H1 (cell line): ENCODE results near the gene CACNA1D. TPM values are rescaled to one million over a fixed set of nuclear protein-coding genes. Genes with fewer than 3 reads are reported as not detected.
A peak's percentile ranks its signal among the peaks of the same experiment; 100 is the strongest.

Experiments
- CTCF ChIA-PET: fragments of 300-600 bp; sonication (Branson Sonifier 250); formaldehyde crosslinking; loops from one replicate; lab custom pipeline; 2021; ENCODE audit not compliant: partially characterized antibody; lab: Charles Lee
- POLR2A ChIA-PET: fragments of 300-600 bp; sonication (Branson Sonifier 250); formaldehyde crosslinking; loops from one replicate; lab custom pipeline; 2021; ENCODE audit warnings: inconsistent platforms; ENCODE audit not compliant: partially characterized antibody; lab: Charles Lee
- DNase-seq, 2 experiments: peaks; one replicate each; pipeline versions ENCODE4 v3.0.0 to v3.0.0-alpha.2; 2010 to 2022; ENCODE audit warnings: low spot score in 2 of 2, low read depth in 1 of 2, mixed read lengths in 1 of 2
- FAIRE-seq: peaks from 2 replicates; lab custom pipeline; 2011; peaks lifted over from hg19 to GRCh38; lab: Jason Lieb, UNC
- H2AFZ ChIP-seq: 2 replicates; pipeline ENCODE4 v1.8.1; 2012; ENCODE audit warnings: low read length, inconsistent platforms
- H2AK5ac ChIP-seq: 2 replicates; pipeline ENCODE4 v1.6.1; 2013; ENCODE audit warnings: low read depth, low read length
- H2BK120ac ChIP-seq: replicated peaks from 2 replicates; pipeline ENCODE3; 2013; ENCODE audit warnings: low read depth, low read length, inconsistent platforms
- H2BK12ac ChIP-seq: 2 replicates; pipeline ENCODE4 v1.6.1; 2013; ENCODE audit warnings: low read depth, low read length
- H2BK15ac ChIP-seq: 2 replicates; pipeline ENCODE4 v1.6.1; 2013; ENCODE audit warnings: low read length
- H2BK20ac ChIP-seq: 2 replicates; pipeline ENCODE4 v1.6.1; 2013; ENCODE audit warnings: low read length
- H2BK5ac ChIP-seq: 2 replicates; pipeline ENCODE4 v1.6.1; 2013; ENCODE audit warnings: low read depth, low read length
- H3K14ac ChIP-seq: 2 replicates; pipeline ENCODE4 v1.6.1; 2013; ENCODE audit warnings: inconsistent platforms; ENCODE audit not compliant: insufficient read length
- H3K18ac ChIP-seq: 2 replicates; pipeline ENCODE4 v1.6.1; 2013; ENCODE audit warnings: low read length; ENCODE audit errors: extremely low read depth
- H3K23ac ChIP-seq: 2 replicates; pipeline ENCODE4 v1.6.1; 2013; ENCODE audit warnings: inconsistent platforms; ENCODE audit not compliant: insufficient read length
- H3K23me2 ChIP-seq: 2 replicates; pipeline ENCODE4 v1.6.1; 2013; ENCODE audit warnings: low read depth, low read length
- H3K27ac ChIP-seq: 2 replicates; pipeline ENCODE4 v1.6.1; 2011; ENCODE audit warnings: low read depth, low read length, inconsistent platforms
- H3K27me3 ChIP-seq, 4 experiments: replicated peaks in 1 of 4; 1 replicate in 1 of 4; 2 replicates in 3 of 4; pipeline versions ENCODE4 v1.6.1 to v1.8.1; 2011 to 2013; ENCODE audit warnings: low read length in 3 of 4, mild to moderate bottlenecking in 3 of 4, inconsistent platforms in 2 of 4, mixed read lengths in 2 of 4, moderate library complexity in 1 of 4; ENCODE audit not compliant: control insufficient read depth in 3 of 4, insufficient read depth in 3 of 4; ENCODE audit errors: extremely low read depth in 1 of 4
- H3K36me3 ChIP-seq, 4 experiments: 2 replicates each; pipeline versions ENCODE4 v1.6.1 to v1.8.1; 2011 to 2013; ENCODE audit warnings: mild to moderate bottlenecking in 4 of 4, low read length in 3 of 4, moderate library complexity in 2 of 4, control low read depth in 1 of 4, inconsistent platforms in 1 of 4; ENCODE audit not compliant: insufficient read depth in 4 of 4, control insufficient read depth in 2 of 4
- H3K4ac ChIP-seq: replicated peaks from 2 replicates; pipeline ENCODE3; 2013; ENCODE audit warnings: low read length, low read depth, mixed read lengths, inconsistent platforms; ENCODE audit not compliant: insufficient read length
- H3K4me1 ChIP-seq, 4 experiments: replicated peaks in 1 of 4; 1 replicate in 1 of 4; 2 replicates in 3 of 4; pipeline versions ENCODE4 v1.6.1 to v1.8.1; 2011 to 2013; ENCODE audit warnings: low read length in 3 of 4, inconsistent platforms in 2 of 4, mixed read lengths in 1 of 4; ENCODE audit not compliant: insufficient read depth in 4 of 4, control insufficient read depth in 3 of 4
- H3K4me2 ChIP-seq, 2 experiments: 2 replicates each; pipeline versions ENCODE4 v1.6.1 to v1.8.1; 2011 to 2013; ENCODE audit warnings: low read depth in 2 of 2, low read length in 2 of 2, control low read depth in 1 of 2, inconsistent platforms in 1 of 2, mild to moderate bottlenecking in 1 of 2; ENCODE audit not compliant: insufficient read depth in 1 of 2
- H3K4me3 ChIP-seq, 4 experiments: fragments of 200-600, 300-600 bp in 1 of 4; sonication (generic), shearing (Covaris generic), sonication (Bioruptor Twin) in 1 of 4; 2 replicates each; pipeline versions ENCODE4 v1.5.1 to v1.8.1; 2011 to 2016; ENCODE audit warnings: low read length in 4 of 4, low read depth in 3 of 4, control low read depth in 2 of 4, inconsistent platforms in 2 of 4, mild to moderate bottlenecking in 2 of 4, mixed read lengths in 1 of 4, moderate library complexity in 1 of 4; ENCODE audit not compliant: insufficient read depth in 2 of 4; ENCODE audit errors: extremely low read depth in 1 of 4
- H3K56ac ChIP-seq: replicated peaks from 2 replicates; pipeline ENCODE3; 2013; ENCODE audit warnings: low read depth, mild to moderate bottlenecking, mixed read lengths, low read length, inconsistent platforms; ENCODE audit not compliant: insufficient read length
- H3K79me1 ChIP-seq: 2 replicates; pipeline ENCODE4 v1.6.1; 2013; ENCODE audit warnings: low read depth, low read length, control low read depth
- H3K79me2 ChIP-seq, 2 experiments: 2 replicates each; pipeline versions ENCODE4 v1.6.1 to v1.8.1; 2012 to 2013; ENCODE audit warnings: low read length in 2 of 2, mild to moderate bottlenecking in 2 of 2, inconsistent platforms in 1 of 2; ENCODE audit not compliant: insufficient read depth in 2 of 2, control insufficient read depth in 1 of 2
- H3K9ac ChIP-seq, 4 experiments: replicated peaks in 1 of 4; 1 replicate in 1 of 4; 2 replicates in 3 of 4; pipeline versions ENCODE4 v1.6.1 to v1.8.1; 2011 to 2013; ENCODE audit warnings: low read depth in 3 of 4, low read length in 3 of 4, control low read depth in 2 of 4, mild to moderate bottlenecking in 2 of 4, moderate library complexity in 2 of 4, inconsistent platforms in 1 of 4; ENCODE audit errors: extremely low read depth in 1 of 4
- H3K9me3 ChIP-seq, 2 experiments: 2 replicates each; pipeline versions ENCODE4 v1.6.1 to v1.8.1; 2012 to 2013; ENCODE audit warnings: mild to moderate bottlenecking in 2 of 2, moderate library complexity in 2 of 2, control low read depth in 1 of 2, inconsistent platforms in 1 of 2, low read depth in 1 of 2, low read length in 1 of 2, mixed read lengths in 1 of 2; ENCODE audit not compliant: insufficient read depth in 2 of 2
- H4K20me1 ChIP-seq, 2 experiments: replicated peaks in 1 of 2; 2 replicates each; pipeline versions ENCODE3 to v1.8.1; 2011 to 2013; ENCODE audit warnings: inconsistent platforms in 2 of 2, low read length in 2 of 2, mild to moderate bottlenecking in 1 of 2; ENCODE audit not compliant: insufficient read depth in 2 of 2, control insufficient read depth in 1 of 2
- H4K5ac ChIP-seq: 2 replicates; pipeline ENCODE4 v1.6.1; 2013; ENCODE audit warnings: low read length, low read depth, mixed read lengths, inconsistent platforms; ENCODE audit not compliant: insufficient read length
- H4K8ac ChIP-seq: 2 replicates; pipeline ENCODE4 v1.8.0; 2013; ENCODE audit warnings: mild to moderate bottlenecking, moderate library complexity, low read length, inconsistent platforms; ENCODE audit not compliant: insufficient read depth; ENCODE audit errors: extremely low read depth
- H4K91ac ChIP-seq: replicated peaks from 2 replicates; pipeline ENCODE3; 2013; ENCODE audit warnings: low read length, mixed read lengths, inconsistent platforms; ENCODE audit not compliant: insufficient read length
- JUND ChIP-seq: IDR thresholded peaks from 2 replicates; pipeline ENCODE4 v1.6.1; 2011; ENCODE audit warnings: mild to moderate bottlenecking, improper control_type of control experiment, low read length
- KDM1A ChIP-seq: fragments of 200-600, 300-600 bp; sonication (generic); IDR thresholded peaks from 2 replicates; pipeline ENCODE4 v1.7.1; 2016; ENCODE audit warnings: mild to moderate bottlenecking, low read length, borderline replicate concordance
- RBBP5 ChIP-seq: IDR thresholded peaks from 2 replicates; pipeline ENCODE4 v1.7.1; 2012; ENCODE audit warnings: low read depth, mild to moderate bottlenecking, inconsistent platforms, low read length, moderate library complexity, borderline replicate concordance
- TAF7 ChIP-seq: optimal IDR thresholded peaks from 2 replicates; pipeline ENCODE3; 2011; ENCODE audit warnings: low read depth, mild to moderate bottlenecking, inconsistent platforms, low read length, moderate library complexity, borderline replicate concordance
- ZNF274 ChIP-seq: IDR thresholded peaks from 2 replicates; pipeline ENCODE4 v1.7.0; 2012; ENCODE audit warnings: low read length, borderline replicate concordance; ENCODE audit errors: extremely low read depth
- WGBS, 2 experiments: shearing (Covaris generic) in 1 of 2; methylation state at CpG; one replicate each; pipeline versions ENCODE4 v1.1.6 to v1.1.7; 2013 to 2015; ENCODE audit warnings: low lambda C conversion rate in 2 of 2, mixed read lengths in 2 of 2, inconsistent platforms in 1 of 2, low coverage in 1 of 2, missing lambda C conversion rate in 1 of 2; ENCODE audit not compliant: insufficient replicate concordance in 2 of 2, insufficient coverage in 1 of 2, insufficient read length in 1 of 2; ENCODE audit errors: extremely low coverage in 1 of 2, missing lambda C conversion rate in 1 of 2; 5-methylcytosine and 5-hydroxymethylcytosine counted together
- polyA plus RNA-seq, 7 experiments: library from polyadenylated mRNA; depleted of rRNA in 3 of 7; stranded (reverse) in 5 of 7; unstranded in 2 of 7; fragments of >200 nt in 5 of 7; fragments of 200-250 nt in 2 of 7; gene quantifications; 1 replicate in 5 of 7; 2 replicates in 1 of 7; 4 replicates in 1 of 7; pipeline versions ENCODE4 v1.2.1 to v1.2.3, GENCODE V29; 2011 to 2013; ENCODE audit warnings: missing spikeins in 2 of 7, mixed read lengths in 2 of 7
- total RNA-seq: library from RNA; stranded (reverse); fragmentation: NEBNext Ultra II Directional; extraction: Animal tissue kit (Norgen Biotek cat#: 25700); gene quantifications from 2 replicates; pipeline ENCODE4 v1.2.1, GENCODE V29; 2021
- TF ChIP-seq, protein P1 (sequence below), 3 experiments: IDR thresholded peaks; 1 replicate in 2 of 3; 2 replicates in 1 of 3; pipeline versions ENCODE4 v1.5.1 to v1.6.1; 2011; ENCODE audit warnings: low read length in 3 of 3, mild to moderate bottlenecking in 3 of 3, inconsistent platforms in 2 of 3, low read depth in 1 of 3, moderate library complexity in 1 of 3; ENCODE audit not compliant: insufficient read depth in 1 of 3; ENCODE audit errors: control extremely low read depth in 1 of 3
- TF ChIP-seq, protein P2 (sequence below): IDR thresholded peaks from 2 replicates; pipeline ENCODE4 v1.6.1; 2011; ENCODE audit warnings: low read depth, mild to moderate bottlenecking, low read length; ENCODE audit not compliant: insufficient read depth
- TF ChIP-seq, protein P3 (sequence below): IDR thresholded peaks from 2 replicates; pipeline ENCODE4 v1.6.1; 2012; ENCODE audit warnings: low read length, inconsistent platforms

Gene CACNA1D
- total and polyA plus RNA-seq, 2 of the 8 experiments (the other 6 are each of a cell fraction or from before 2014, with no cell fraction given): 2.0 to 2.9 TPM

DNA sequence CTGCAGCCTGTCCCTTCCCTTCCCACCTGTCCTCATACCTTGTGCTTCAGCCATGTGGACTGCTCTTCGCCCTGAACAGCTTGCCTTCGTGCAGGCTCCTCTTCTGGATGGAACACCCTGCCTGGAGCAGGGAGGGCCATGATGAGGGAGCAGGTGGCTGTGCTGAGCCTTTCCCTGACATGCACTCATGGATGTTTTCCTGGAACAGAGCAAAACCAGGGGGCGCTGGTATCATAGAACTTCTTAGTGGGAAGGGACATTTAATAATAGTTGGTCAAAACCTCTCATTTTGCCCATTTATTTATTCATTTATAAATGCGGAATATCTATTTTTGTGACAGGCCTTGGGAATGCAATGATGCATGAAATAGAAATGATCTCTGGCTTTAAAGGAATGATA is 149.3 kb downstream of the CACNA1D start:
- peaks cover 0 to 2% (median 0%) of the 10 kb centered on the region in 4 experiments; a peak in 1 of 8 replicates for H3K36me3 ChIP-seq
- H3K18ac ChIP-seq: no peak overlapping the region
- H4K8ac ChIP-seq: peak overlapping the region; percentile 20; the same call in 1 of the 2 replicates
- ChIA-PET POLR2A (no interaction called here), CTCF (interaction anchor here (0.6 to 4.2 kb wide), 13 partner anchors 10 to 316 kb away, joined by 3 to 23 read pairs (median 3); no protein-coding TSS in a partner anchor)
- H3K23ac ChIP-seq: no peak overlapping the region
- H3K4ac ChIP-seq: no peak overlapping the region
- H4K20me1 ChIP-seq: no peaks in the 10 kb centered on the region
- no peak overlapping the region for H3K27ac ChIP-seq
- H3K9ac ChIP-seq: no peak overlapping the region
- H3K79me1 ChIP-seq: no peaks in the 10 kb centered on the region
- no peak overlapping the region for H2BK120ac ChIP-seq
- H3K14ac ChIP-seq: no peak overlapping the region
- no peaks in the 10 kb centered on the region; a peak in 2 of 7 replicates for H3K27me3 ChIP-seq
- no peak overlapping the region for H2BK20ac ChIP-seq
- H4K91ac ChIP-seq: no peak overlapping the region
- no peak overlapping the region for H3K4me3 ChIP-seq
- DNase-seq: no peak
- no peak overlapping the region for H2BK12ac ChIP-seq
- H3K79me2 ChIP-seq: no peaks in the 10 kb centered on the region
- no peak overlapping the region for H2AK5ac ChIP-seq
- no peak overlapping the region for H3K56ac ChIP-seq
- no peak for FAIRE-seq
- H2BK5ac ChIP-seq: no peak overlapping the region
- no peak overlapping the region for H2BK15ac ChIP-seq
- 70% methylated on average over 4 of the region's 4 CpGs; no CpG with 5 or more reads in 1 of the 2 experiments for WGBS, 2 experiments
- no peaks in the 10 kb centered on the region for H3K23me2 ChIP-seq
- H3K4me1 ChIP-seq: 0 out of 7 replicates have a peak, but pooled peaks cover 0 to 2% (median 0%) of the 10 kb centered on the region in 4 experiments
- H2AFZ ChIP-seq: no peak overlapping the region
- no peaks in the 10 kb centered on the region for H3K9me3 ChIP-seq
- no peak overlapping the region for H3K4me2 ChIP-seq
- H4K5ac ChIP-seq: no peak overlapping the region
- TF ChIP-seq TAF7: no peak
- no peak for TF ChIP-seq RBBP5
- no peak for TF ChIP-seq ZNF274
- no peak for TF ChIP-seq JUND
- no peak for TF ChIP-seq KDM1A
- TF ChIP-seq, protein P1, sequence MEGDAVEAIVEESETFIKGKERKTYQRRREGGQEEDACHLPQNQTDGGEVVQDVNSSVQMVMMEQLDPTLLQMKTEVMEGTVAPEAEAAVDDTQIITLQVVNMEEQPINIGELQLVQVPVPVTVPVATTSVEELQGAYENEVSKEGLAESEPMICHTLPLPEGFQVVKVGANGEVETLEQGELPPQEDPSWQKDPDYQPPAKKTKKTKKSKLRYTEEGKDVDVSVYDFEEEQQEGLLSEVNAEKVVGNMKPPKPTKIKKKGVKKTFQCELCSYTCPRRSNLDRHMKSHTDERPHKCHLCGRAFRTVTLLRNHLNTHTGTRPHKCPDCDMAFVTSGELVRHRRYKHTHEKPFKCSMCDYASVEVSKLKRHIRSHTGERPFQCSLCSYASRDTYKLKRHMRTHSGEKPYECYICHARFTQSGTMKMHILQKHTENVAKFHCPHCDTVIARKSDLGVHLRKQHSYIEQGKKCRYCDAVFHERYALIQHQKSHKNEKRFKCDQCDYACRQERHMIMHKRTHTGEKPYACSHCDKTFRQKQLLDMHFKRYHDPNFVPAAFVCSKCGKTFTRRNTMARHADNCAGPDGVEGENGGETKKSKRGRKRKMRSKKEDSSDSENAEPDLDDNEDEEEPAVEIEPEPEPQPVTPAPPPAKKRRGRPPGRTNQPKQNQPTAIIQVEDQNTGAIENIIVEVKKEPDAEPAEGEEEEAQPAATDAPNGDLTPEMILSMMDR (IDR thresholded peaks at IDR 0.05; ENCODE audit: control extremely low read depth in 1 of 3, insufficient read depth in 1 of 3, low read depth in 1 of 3, low read length in 3 of 3): peak in 2 of 3 experiments; percentile 17 to 43; a peak in 2 of 4 replicates
- TF ChIP-seq, protein P2, sequence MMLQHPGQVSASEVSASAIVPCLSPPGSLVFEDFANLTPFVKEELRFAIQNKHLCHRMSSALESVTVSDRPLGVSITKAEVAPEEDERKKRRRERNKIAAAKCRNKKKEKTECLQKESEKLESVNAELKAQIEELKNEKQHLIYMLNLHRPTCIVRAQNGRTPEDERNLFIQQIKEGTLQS: no peak
- TF ChIP-seq, protein P3, sequence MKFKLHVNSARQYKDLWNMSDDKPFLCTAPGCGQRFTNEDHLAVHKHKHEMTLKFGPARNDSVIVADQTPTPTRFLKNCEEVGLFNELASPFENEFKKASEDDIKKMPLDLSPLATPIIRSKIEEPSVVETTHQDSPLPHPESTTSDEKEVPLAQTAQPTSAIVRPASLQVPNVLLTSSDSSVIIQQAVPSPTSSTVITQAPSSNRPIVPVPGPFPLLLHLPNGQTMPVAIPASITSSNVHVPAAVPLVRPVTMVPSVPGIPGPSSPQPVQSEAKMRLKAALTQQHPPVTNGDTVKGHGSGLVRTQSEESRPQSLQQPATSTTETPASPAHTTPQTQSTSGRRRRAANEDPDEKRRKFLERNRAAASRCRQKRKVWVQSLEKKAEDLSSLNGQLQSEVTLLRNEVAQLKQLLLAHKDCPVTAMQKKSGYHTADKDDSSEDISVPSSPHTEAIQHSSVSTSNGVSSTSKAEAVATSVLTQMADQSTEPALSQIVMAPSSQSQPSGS: no peak
